ENCODE data around the gene CARS2. TPM values are rescaled to one million over a fixed set of nuclear protein-coding genes. Genes with fewer than 3 reads are reported as not detected.
A peak's percentile ranks its signal among the peaks of the same experiment; 100 is the strongest.
"Not testable (repeated sequence)": the region's sequence is repeated elsewhere in the genome, so short reads cannot be mapped to it uniquely, and the experiment has no call there.

CARS2 gene
- total RNA-seq, 1 experiment from 2014 or later: 177 TPM

DNA sequence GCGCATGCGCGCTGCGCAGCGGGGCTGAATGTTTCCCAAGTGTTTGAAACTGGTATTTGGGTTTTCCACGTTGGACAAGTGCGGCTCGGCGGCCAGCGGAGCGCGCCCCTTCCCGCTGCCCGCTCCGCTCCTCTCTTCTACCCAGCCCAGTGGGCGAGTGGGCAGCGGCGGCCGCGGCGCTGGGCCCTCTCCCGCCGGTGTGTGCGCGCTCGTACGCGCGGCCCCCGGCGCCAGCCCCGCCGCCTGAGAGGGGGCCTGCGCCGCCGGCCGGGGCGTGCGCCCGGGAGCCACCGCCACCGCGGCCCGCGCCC lies 7.7 kb upstream of the CARS2 start, which contains the start of gene ING1:
Gene ING1 (plus strand): TSS at position 59 of the 311 bp plus-strand sequence. CDS start 450 bp downstream, outside the sequence.
- peaks cover 2% of the 10 kb centered on the region; the same call in 1 of the 2 replicates for H3K36me3 ChIP-seq
- H3K9me3 ChIP-seq: no peaks in the 10 kb centered on the region
- H3K4me3 ChIP-seq: peak within 1 kb of the TSS; percentile 85
- no peak for DNase-seq
- no peaks in the 10 kb centered on the region for H3K27me3 ChIP-seq

GRCh38 chr13:110712849-110713641 lies 7.1 kb upstream of the CARS2 start:
- DNase-seq: peak; percentile 98
- Histone ChIP-seq H3K9me3 (no peaks in the 10 kb centered on the region), H3K27me3 (no peaks in the 10 kb centered on the region), H3K36me3 (peaks cover 2% of the 10 kb centered on the region; the same call in 1 of the 2 replicates), H3K4me3 (peak overlapping the region; percentile 85)

GRCh38 chr13:110712081-110712848 lies 6.3 kb upstream of the CARS2 start:
- no peaks in the 10 kb centered on the region for H3K9me3 ChIP-seq
- peak; percentile 84 for DNase-seq
- peak overlapping the region; percentile 85 for H3K4me3 ChIP-seq
- no peaks in the 10 kb centered on the region for H3K36me3 ChIP-seq
- H3K27me3 ChIP-seq: no peaks in the 10 kb centered on the region

DNA sequence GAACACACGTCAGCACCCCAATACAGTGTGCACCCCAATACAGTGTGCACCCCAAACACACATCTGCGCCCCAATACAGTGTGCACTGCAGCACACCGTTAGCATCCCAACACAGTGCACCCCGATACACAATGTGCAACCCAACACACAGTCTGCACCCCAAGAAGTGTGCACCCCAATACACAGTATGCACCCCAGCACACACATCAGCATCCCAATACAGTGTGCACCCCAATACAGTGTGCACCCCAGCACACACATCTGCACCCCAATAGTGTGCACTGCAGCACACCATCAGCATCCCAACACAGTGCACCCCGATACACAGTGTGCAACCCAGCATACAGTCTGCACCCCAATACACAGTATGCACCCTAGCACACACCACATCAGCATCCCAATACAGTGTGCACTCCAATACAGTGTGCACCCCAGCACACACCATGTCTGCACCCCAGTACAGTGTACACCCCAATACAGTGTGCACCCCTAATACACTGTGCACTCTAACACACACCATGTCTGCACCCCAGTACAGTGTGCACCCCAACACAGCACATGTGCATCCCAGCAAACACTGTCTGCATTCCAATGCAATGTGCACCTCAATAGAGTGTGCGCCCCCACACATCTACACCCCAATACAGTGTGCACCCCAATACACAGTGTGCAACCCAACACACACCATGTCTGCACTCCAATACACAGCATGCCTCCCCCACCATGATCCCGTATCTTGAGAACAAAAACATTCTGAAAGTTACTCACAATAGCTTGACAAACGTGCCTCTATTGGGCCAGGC lies 855 bp upstream of the CARS2 start:
- Histone ChIP-seq H3K9me3 (no peaks in the 10 kb centered on the region), H3K36me3 (peaks cover 27% of the 10 kb centered on the region), H3K27me3 (no peaks in the 10 kb centered on the region), H3K4me3 (peak overlapping the region; percentile 88)
- no peak for DNase-seq

GRCh38 chr13:110705356-110705825 lies 525 bp downstream of the CARS2 start:
- Histone ChIP-seq H3K9me3 (no peaks in the 10 kb centered on the region), H3K4me3 (peak overlapping the region; percentile 88), H3K36me3 (peaks cover 39% of the 10 kb centered on the region), H3K27me3 (no peaks in the 10 kb centered on the region)
- DNase-seq: no peak

DNA sequence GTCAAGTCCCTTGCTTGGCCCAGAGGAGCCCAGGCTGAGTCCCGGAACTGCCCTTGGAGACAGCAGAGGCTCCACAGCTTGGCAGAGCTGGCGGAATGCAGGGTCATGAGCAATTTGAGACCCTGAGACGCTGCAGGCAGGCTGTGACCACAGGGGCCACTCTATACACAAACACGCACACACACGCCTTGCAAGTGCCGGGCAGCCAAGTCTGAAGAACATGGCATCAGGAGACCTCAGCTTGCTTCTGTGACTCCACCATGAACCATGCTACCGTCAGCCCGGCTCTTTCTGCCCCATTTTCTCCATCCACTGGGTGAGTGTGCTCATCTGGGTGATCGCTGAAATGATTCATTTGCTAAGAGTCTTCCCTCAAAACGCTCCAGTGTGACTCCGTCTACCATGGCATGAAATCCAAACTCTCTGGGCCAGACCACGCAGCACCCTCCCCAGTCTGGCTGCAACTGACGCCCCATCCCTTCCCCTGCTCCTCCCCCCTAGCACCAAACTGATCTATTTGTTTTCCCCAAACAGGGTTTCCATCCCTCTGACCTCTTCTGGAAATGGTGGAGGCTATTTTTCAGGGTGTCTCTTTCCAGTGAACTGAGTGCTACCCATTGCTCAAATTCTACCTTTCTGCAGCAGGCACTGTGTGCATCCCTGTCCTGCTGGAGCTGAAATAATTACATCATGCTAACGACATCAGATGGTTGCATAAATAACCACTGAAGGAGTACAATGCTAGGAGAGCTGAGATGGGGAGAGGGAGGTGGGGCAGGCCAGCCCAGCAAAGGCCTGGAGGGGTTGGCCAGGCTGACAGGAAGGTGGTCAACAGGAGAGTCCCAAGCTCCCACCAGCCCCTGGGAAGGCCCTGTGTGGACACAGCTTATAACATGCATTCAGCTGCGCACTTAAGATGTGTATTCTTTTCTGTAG lies 3.1 kb downstream of the CARS2 start:
- no peaks in the 10 kb centered on the region for H3K27me3 ChIP-seq

GRCh38 chr13:110702089-110702488 lies 3.8 kb downstream of the CARS2 start:
- Histone ChIP-seq H3K4me3 (no peak overlapping the region), H3K9me3 (no peaks in the 10 kb centered on the region), H3K36me3 (peaks cover 67% of the 10 kb centered on the region), H3K27me3 (no peaks in the 10 kb centered on the region)
- DNase-seq: no peak

More for the DNA sequence above, 3.1 kb downstream of the CARS2 start:
- DNase-seq: no peak
- H3K36me3 ChIP-seq: peaks cover 59% of the 10 kb centered on the region
- H3K9me3 ChIP-seq: no peaks in the 10 kb centered on the region
- no peak overlapping the region for H3K4me3 ChIP-seq

DNA sequence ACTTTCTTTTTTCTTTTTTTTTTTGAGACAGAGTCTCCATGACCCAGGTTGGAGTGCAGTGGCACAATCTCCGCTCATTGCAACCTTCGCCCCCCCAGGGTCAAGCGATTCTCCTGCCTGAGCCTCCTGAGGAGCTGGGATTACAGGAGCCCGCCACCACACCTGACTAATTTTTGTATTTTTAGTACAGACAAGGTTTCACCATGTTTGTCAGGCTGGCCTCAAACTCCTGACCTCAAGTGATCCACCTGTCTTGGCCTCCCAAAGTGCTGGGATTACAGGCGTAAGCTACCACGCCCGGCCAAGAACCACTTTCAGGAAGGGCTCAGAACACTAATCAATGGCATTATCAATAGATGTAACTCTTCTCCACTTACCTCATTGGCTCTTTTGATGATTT lies 4.9 kb downstream of the CARS2 start:
- H3K4me3 ChIP-seq, H3K27me3 ChIP-seq, DNase-seq, H3K9me3 ChIP-seq: not testable (repeated sequence)
- peaks cover 77% of the 10 kb centered on the region for H3K36me3 ChIP-seq

DNA sequence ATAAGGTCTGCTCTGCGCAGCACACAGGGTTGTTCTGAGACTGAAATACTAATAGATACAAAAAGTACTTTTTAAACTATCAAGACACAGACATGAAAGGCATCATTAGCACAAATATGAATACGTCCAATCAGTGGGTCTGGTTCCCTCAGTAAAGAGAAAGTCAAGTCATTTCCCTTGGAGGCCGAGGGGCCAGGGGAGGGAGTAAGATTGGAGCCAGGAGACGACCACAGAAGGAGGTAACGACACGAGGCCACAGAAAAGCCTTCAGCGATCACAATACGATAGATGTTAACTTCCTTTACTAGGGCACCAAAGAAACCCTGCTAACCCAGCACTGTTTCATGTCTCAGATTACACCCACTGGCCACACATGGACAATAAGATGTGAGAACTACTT lies 5.3 kb downstream of the CARS2 start:
- H3K9me3 ChIP-seq: no peaks in the 10 kb centered on the region
- no peak for DNase-seq
- peaks cover 79% of the 10 kb centered on the region for H3K36me3 ChIP-seq
- H3K4me3 ChIP-seq: no peak overlapping the region
- no peaks in the 10 kb centered on the region for H3K27me3 ChIP-seq

DNA sequence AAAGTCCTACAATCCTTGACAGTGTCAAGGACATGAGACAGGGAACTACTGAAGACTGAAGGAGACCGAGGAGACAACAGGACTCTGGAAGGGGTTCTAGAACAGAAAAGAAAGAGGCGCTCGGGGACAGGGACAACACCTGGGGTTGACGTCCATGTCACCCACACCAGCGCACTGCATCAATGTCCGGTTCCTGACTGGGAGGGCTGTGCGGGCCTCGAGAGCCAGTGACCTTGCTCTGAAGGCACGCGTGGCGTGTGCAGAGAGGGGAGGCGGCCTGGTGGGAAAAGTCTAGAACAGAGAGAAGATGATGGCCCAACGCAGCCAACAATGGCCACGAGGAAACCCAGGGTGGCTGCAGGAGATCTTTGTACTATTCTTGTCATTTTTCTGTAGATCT lies 5.7 kb downstream of the CARS2 start:
- Histone ChIP-seq H3K9me3 (no peaks in the 10 kb centered on the region), H3K36me3 (peaks cover 79% of the 10 kb centered on the region), H3K4me3 (no peak overlapping the region), H3K27me3 (no peaks in the 10 kb centered on the region)
- DNase-seq: no peak

- no peaks in the 10 kb centered on the region for H3K27me3 ChIP-seq
- peaks cover 82% of the 10 kb centered on the region for H3K36me3 ChIP-seq
- H3K4me3 ChIP-seq: no peak overlapping the region
- no peaks in the 10 kb centered on the region for H3K9me3 ChIP-seq
- no peak for DNase-seq
Observed at GRCh38 chr13:110699148-110700145, 6.5 kb downstream of the CARS2 start.

- Histone ChIP-seq H3K4me3 (no peak overlapping the region), H3K36me3 (peaks cover 81% of the 10 kb centered on the region), H3K9me3 (no peaks in the 10 kb centered on the region), H3K27me3 (no peaks in the 10 kb centered on the region)
- no peak for DNase-seq
Observed at GRCh38 chr13:110698689-110699088, 7.2 kb downstream of the CARS2 start.

- Histone ChIP-seq H3K9me3 (no peaks in the 10 kb centered on the region), H3K4me3 (no peak overlapping the region), H3K36me3 (peaks cover 76% of the 10 kb centered on the region), H3K27me3 (no peaks in the 10 kb centered on the region)
- no peak for DNase-seq
Observed at GRCh38 chr13:110697842-110698241, 8.1 kb downstream of the CARS2 start.

DNA sequence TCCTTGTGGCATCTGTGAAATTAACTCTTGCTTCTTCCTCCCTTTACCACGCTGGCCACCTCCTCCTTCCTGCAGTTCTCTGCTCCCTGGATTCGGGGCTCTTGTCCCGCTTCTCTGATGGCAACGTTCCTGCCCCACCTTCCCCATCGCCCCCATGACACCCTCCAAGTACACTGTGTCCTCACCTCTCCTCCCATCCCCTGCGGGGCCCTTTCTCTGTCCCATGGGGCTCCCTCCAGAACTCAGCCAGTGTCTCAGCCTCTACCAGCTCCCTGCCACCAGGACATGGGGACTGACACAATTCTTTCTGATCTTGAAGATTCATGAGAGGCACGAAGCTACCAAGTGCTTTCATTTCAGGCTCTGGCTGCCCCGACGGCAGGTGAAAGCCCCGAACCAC lies 9.1 kb downstream of the CARS2 start:
- Histone ChIP-seq H3K9me3 (no peaks in the 10 kb centered on the region), H3K4me3 (no peak overlapping the region), H3K27me3 (no peaks in the 10 kb centered on the region), H3K36me3 (peaks cover 68% of the 10 kb centered on the region)
- DNase-seq: no peak

DNA sequence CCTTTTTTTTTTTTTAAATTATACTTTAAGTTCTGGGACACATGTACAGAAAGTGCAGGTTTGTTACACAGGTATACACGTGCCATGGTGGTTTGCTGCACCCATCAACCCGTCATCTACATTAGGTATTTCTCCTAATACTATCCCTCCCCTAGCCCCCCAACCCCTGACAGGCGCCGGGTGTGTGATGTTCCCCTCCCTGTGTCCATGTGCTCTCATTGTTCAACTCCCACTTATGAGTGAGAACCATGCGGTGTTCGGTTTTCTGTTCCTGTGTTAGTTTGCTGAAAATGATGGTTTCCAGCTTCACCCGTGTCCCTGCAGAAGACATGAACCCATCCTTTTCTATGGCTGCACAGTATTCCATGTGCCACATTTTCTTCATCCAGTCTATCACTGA lies 10.1 kb downstream of the CARS2 start:
- peaks cover 67% of the 10 kb centered on the region for H3K36me3 ChIP-seq
- H3K9me3 ChIP-seq, H3K4me3 ChIP-seq, DNase-seq, H3K27me3 ChIP-seq: not testable (repeated sequence)
